ENCODE data around the gene SUSD6.

Gene SUSD6

DNA sequence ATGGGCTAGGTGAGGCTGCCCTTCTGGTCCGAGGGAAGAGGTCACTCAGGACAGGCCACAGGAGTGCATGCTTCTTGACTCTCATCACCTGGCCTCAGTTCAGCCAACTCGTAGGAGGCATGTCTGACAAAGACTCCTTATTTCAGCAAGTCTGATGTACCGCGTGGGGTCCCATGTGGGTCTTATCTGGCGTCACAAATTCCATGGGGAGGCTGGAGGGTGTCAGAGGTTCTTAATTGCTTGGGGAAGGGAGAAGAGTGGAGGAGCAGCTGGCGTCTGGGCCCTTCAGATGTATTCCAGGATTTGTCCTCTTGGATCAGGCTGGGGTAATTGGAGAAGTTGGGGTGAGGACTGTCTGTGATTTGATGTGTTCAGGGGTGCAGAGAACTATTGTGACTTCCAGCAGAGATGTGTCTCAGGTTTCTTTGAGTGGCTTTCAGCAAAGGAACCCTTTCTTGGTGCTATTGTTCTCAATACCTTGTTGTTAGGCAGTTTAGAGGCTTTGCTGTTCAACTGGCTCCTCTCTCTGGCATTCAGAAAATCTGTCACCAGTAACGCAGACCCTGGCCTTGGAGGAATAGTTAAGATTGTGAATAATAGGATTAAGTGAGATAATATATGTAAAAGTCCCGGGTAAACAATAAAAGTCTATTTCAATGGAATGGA lies 60.1 kb downstream of the SUSD6 start:
- H3K27ac ChIP-seq (ENCODE audit: low read length) = no peak overlapping the region
- peaks cover 25% of the 10 kb centered on the region for H3K4me1 ChIP-seq (ENCODE audit: low read length)
- DNase-seq = no peak
- no peaks in the 10 kb centered on the region for H3K9me2 ChIP-seq (replicated peaks; ENCODE audit: insufficient read depth, low read length)
- H4K20me1 ChIP-seq (ENCODE audit: insufficient read depth, low read length) = no peaks in the 10 kb centered on the region
- no peak overlapping the region for H2AFZ ChIP-seq (ENCODE audit: low read length)
- H3K36me3 ChIP-seq (replicated peaks; ENCODE audit: insufficient read depth, low read length) = no peaks in the 10 kb centered on the region
- H3K9me3 ChIP-seq (replicated peaks; ENCODE audit: insufficient read depth, low read length) = no peaks in the 10 kb centered on the region
- no peak overlapping the region for H3K4me3 ChIP-seq (ENCODE audit: low read length)
- peaks cover 86% of the 10 kb centered on the region for H3K79me2 ChIP-seq (ENCODE audit: low read length)
- no peak overlapping the region for H3K9ac ChIP-seq (ENCODE audit: low read length)
- no peaks in the 10 kb centered on the region for H3K27me3 ChIP-seq (replicated peaks; ENCODE audit: insufficient read depth, low read length)
- H3F3A ChIP-seq (ENCODE audit: insufficient read depth, low read length) = peaks cover 8% of the 10 kb centered on the region
- TF ChIP-seq EZH2 (optimal IDR thresholded peaks at IDR 0.05; ENCODE audit: low read depth, low read length) (no peak), EZH2phosphoT487 (IDR thresholded peaks at IDR 0.05; ENCODE audit: low read length) (no peak)
- TF ChIP-seq, protein P1, sequence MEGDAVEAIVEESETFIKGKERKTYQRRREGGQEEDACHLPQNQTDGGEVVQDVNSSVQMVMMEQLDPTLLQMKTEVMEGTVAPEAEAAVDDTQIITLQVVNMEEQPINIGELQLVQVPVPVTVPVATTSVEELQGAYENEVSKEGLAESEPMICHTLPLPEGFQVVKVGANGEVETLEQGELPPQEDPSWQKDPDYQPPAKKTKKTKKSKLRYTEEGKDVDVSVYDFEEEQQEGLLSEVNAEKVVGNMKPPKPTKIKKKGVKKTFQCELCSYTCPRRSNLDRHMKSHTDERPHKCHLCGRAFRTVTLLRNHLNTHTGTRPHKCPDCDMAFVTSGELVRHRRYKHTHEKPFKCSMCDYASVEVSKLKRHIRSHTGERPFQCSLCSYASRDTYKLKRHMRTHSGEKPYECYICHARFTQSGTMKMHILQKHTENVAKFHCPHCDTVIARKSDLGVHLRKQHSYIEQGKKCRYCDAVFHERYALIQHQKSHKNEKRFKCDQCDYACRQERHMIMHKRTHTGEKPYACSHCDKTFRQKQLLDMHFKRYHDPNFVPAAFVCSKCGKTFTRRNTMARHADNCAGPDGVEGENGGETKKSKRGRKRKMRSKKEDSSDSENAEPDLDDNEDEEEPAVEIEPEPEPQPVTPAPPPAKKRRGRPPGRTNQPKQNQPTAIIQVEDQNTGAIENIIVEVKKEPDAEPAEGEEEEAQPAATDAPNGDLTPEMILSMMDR (IDR thresholded peaks at IDR 0.05; ENCODE audit: low read length) = no peak
- no peak overlapping the region for H3K4me2 ChIP-seq (ENCODE audit: low read depth, low read length)

DNA sequence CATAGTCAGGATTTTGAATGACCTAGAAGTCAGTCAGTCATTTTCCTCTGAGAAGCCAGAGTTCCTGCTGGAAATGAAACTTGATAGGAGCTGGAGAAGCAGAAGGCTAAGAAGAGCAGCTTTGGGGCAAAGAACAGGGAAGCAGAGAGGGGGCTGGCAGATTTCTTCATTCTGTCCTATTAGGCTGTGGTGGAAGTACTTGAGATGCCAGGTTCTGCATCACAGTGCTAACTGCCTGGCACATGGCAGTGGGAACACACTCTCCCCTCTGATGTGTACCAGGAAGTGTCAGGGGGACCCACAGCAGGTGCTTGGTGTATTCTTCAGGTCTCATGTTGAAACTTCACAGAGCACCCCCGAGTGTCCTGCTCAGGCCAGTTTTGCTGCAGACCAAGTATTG lies 61.0 kb downstream of the SUSD6 start:
- Histone ChIP-seq H3K9ac (ENCODE audit: low read length) (no peak overlapping the region), H3K4me2 (ENCODE audit: low read depth, low read length) (no peak overlapping the region), H3K79me2 (ENCODE audit: low read length) (peaks cover 85% of the 10 kb centered on the region), H3K4me3 (ENCODE audit: low read length) (no peak overlapping the region), H3K36me3 (replicated peaks; ENCODE audit: insufficient read depth, low read length) (no peaks in the 10 kb centered on the region), H2AFZ (ENCODE audit: low read length) (no peak overlapping the region), H3K27me3 (replicated peaks; ENCODE audit: insufficient read depth, low read length) (no peaks in the 10 kb centered on the region), H4K20me1 (ENCODE audit: insufficient read depth, low read length) (no peaks in the 10 kb centered on the region), H3K9me3 (replicated peaks; ENCODE audit: insufficient read depth, low read length) (no peaks in the 10 kb centered on the region), H3F3A (ENCODE audit: insufficient read depth, low read length) (peaks cover 8% of the 10 kb centered on the region), H3K9me2 (replicated peaks; ENCODE audit: insufficient read depth, low read length) (no peaks in the 10 kb centered on the region), H3K4me1 (ENCODE audit: low read length) (peaks cover 25% of the 10 kb centered on the region), H3K27ac (ENCODE audit: low read length) (peak overlapping the region; percentile 27; the same call in 1 of the 2 replicates)
- DNase-seq = no peak
- TF ChIP-seq EZH2 (optimal IDR thresholded peaks at IDR 0.05; ENCODE audit: low read depth, low read length) (no peak), EZH2phosphoT487 (IDR thresholded peaks at IDR 0.05; ENCODE audit: low read length) (no peak)
- TF ChIP-seq, protein P1 (IDR thresholded peaks at IDR 0.05; ENCODE audit: low read length) = no peak

DNA sequence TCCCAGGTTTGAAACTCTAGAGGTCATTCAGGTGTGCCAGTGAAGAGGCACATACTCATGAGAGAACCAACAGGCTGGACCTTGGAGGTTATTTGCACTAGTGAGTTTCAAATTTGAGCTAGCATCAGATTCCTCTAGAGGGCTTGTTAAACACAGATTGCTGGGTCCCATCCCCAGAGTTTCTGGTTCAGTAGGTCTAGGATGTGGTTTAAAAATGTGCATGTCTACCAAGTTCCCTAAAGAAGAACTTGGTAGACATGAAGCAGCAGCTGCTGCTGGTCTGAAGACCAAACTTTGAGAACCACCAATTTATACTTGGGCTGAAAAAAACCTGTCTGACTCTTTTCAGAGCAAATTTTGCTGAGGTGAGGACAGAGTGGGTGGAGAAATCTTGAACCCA lies 61.7 kb downstream of the SUSD6 start:
- H3K4me3 ChIP-seq (ENCODE audit: low read length) = no peak overlapping the region
- H3K79me2 ChIP-seq (ENCODE audit: low read length) = peaks cover 79% of the 10 kb centered on the region
- no peak overlapping the region for H3K4me2 ChIP-seq (ENCODE audit: low read depth, low read length)
- H3K9ac ChIP-seq (ENCODE audit: low read length) = no peak overlapping the region
- H3K27me3 ChIP-seq (replicated peaks; ENCODE audit: insufficient read depth, low read length) = no peaks in the 10 kb centered on the region
- H3K4me1 ChIP-seq (ENCODE audit: low read length) = peaks cover 22% of the 10 kb centered on the region
- H3K9me3 ChIP-seq (replicated peaks; ENCODE audit: insufficient read depth, low read length) = no peaks in the 10 kb centered on the region
- peak overlapping the region; percentile 27; the same call in 1 of the 2 replicates for H3K27ac ChIP-seq (ENCODE audit: low read length)
- H3K36me3 ChIP-seq (replicated peaks; ENCODE audit: insufficient read depth, low read length) = no peaks in the 10 kb centered on the region
- H3F3A ChIP-seq (ENCODE audit: insufficient read depth, low read length) = peaks cover 8% of the 10 kb centered on the region
- DNase-seq = peak; percentile 14
- H4K20me1 ChIP-seq (ENCODE audit: insufficient read depth, low read length) = no peaks in the 10 kb centered on the region
- TF ChIP-seq, protein P1 (IDR thresholded peaks at IDR 0.05; ENCODE audit: low read length) = no peak
- no peak for TF ChIP-seq EZH2 (optimal IDR thresholded peaks at IDR 0.05; ENCODE audit: low read depth, low read length)
- TF ChIP-seq EZH2phosphoT487 (IDR thresholded peaks at IDR 0.05; ENCODE audit: low read length) = no peak
- no peak overlapping the region for H2AFZ ChIP-seq (ENCODE audit: low read length)
- H3K9me2 ChIP-seq (replicated peaks; ENCODE audit: insufficient read depth, low read length) = no peaks in the 10 kb centered on the region

Data from MM.1S (cell line).